Smooth muscle cell (in vitro differentiated cells): ENCODE measurements around the gene PEX3. TPM values are rescaled to one million over a fixed set of nuclear protein-coding genes. Genes with fewer than 3 reads are reported as not detected.

Source experiments
- polyA plus RNA-seq: library from polyadenylated mRNA; unstranded; fragments of >200 nt; fragmentation: Nextera tagmentation; extraction: Ambion mirVana; gene quantifications from 2 replicates; pipeline ENCODE4 v1.2.1, GENCODE V29; 2016
- small RNA-seq: library from RNA; depleted of rRNA; stranded (forward); fragments of <200 nt; gene quantifications from one replicate; pipeline ENCODE3, GENCODE V24; 2014
- total RNA-seq: library from RNA; depleted of rRNA; stranded (reverse); fragments of >200 nt; gene quantifications from 2 replicates; pipeline ENCODE4 v1.2.3, GENCODE V29; 2014

PEX3 gene
- total and polyA plus RNA-seq, 2 experiments from 2014 or later = 14.3 to 15.0 TPM

Small RNA genes within 50 kb of the gene (small RNA-seq; reads per million reads assigned to genes)
- gene RNA5SP221 = 0.34 reads per million, percentile 9 among the genes with 10 or more reads in this experiment

Other genes with a start within 250 kb of the PEX3 start
- gene ADAT2, start 110 bp upstream of the PEX3 start, total RNA-seq = 2.3 and 5.3 TPM in 2 replicates
- 1.5 and 3.9 TPM in 2 replicates for gene ADAT2, start 110 bp upstream of the PEX3 start, polyA plus RNA-seq
- 42.7 and 58.8 TPM in 2 replicates for gene FUCA2, start 60.9 kb downstream of the PEX3 start, total RNA-seq
- 75.2 and 82.5 TPM in 2 replicates for gene FUCA2, start 60.9 kb downstream of the PEX3 start, polyA plus RNA-seq
- gene PHACTR2, start 227.2 kb downstream of the PEX3 start, total RNA-seq = 80.4 and 104 TPM in 2 replicates
- 62.7 and 76.0 TPM in 2 replicates for gene PHACTR2, start 227.2 kb downstream of the PEX3 start, polyA plus RNA-seq